Measurements from ENCODE around the gene NNMT. TPM values are rescaled to one million over a fixed set of nuclear protein-coding genes. Genes with fewer than 3 reads are reported as not detected.

NNMT gene
- total RNA-seq, 1 experiment from 2014 or later, result not detected

DNA sequence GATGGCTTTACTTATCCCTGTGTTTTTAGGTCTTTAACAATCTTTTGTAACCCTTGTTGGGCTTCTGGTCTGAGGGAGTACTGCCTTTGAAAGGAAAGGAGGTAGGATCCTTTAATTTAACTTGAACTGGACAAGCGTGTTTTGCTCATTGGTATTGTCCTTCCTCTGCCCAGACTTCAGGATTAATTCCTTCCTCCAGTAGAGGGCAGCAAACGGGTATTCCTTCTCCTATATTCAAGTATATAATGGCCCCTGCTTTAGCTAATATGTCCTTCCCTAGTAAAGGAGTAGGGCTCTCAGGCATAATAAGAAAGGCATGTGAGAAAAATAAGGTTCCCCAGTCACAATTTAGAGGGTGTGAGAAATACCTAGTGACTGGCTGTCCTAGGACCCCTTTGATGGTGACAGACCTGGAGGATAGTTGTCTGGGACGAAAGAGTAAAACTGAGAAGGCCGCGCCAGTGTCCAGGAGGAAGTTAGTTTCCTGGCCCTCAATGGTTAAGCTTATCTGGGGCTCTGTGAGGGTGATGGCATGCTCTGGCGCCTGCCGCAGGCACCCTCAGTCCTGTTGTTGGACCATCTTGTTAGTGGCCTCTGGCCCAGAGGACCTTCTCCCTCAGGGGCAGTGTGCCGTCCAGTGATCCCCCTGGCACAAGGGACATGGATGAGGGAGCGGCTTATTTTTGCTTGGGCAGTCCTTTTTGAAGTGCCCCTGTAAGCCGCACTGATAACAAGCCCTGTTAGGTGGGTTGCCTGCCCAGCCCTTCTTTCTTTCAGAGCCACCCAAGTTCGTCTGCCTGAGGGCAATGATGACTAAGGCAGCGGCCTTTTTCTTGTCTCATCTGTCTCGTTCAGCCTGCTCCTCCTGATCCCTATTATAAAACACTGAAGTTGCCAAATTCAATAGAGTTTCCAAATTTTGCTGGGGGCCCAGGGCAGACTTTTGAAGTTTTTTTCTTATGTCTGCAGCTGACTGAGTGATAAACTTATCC, 52.3 kb downstream of the NNMT start:
- no peaks in the 10 kb centered on the region for H3K27me3 ChIP-seq (ENCODE audit: insufficient read depth, low read length)
- H3K4me1 ChIP-seq (ENCODE audit: insufficient read depth, low read length), result no peaks in the 10 kb centered on the region
- TF ChIP-seq, protein P1, sequence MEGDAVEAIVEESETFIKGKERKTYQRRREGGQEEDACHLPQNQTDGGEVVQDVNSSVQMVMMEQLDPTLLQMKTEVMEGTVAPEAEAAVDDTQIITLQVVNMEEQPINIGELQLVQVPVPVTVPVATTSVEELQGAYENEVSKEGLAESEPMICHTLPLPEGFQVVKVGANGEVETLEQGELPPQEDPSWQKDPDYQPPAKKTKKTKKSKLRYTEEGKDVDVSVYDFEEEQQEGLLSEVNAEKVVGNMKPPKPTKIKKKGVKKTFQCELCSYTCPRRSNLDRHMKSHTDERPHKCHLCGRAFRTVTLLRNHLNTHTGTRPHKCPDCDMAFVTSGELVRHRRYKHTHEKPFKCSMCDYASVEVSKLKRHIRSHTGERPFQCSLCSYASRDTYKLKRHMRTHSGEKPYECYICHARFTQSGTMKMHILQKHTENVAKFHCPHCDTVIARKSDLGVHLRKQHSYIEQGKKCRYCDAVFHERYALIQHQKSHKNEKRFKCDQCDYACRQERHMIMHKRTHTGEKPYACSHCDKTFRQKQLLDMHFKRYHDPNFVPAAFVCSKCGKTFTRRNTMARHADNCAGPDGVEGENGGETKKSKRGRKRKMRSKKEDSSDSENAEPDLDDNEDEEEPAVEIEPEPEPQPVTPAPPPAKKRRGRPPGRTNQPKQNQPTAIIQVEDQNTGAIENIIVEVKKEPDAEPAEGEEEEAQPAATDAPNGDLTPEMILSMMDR (conservative IDR thresholded peaks at IDR 0.05), result peak; percentile 73
- no peaks in the 10 kb centered on the region for H3K23me2 ChIP-seq (ENCODE audit: insufficient read length, low read depth, low read length, poor library complexity, severe bottlenecking)
- no peak overlapping the region for H3K4ac ChIP-seq (ENCODE audit: low read depth, low read length)
- WGBS (ENCODE audit: extremely low coverage, insufficient read length, low lambda C conversion rate), result no CpG with 5 or more reads among the region's 13 CpGs
- H3K79me1 ChIP-seq (ENCODE audit: insufficient read depth, low read depth, low read length, poor library complexity, severe bottlenecking), result no peaks in the 10 kb centered on the region
- H2BK20ac ChIP-seq (ENCODE audit: low read depth, low read length, poor library complexity, severe bottlenecking), result no peak overlapping the region
- no peak overlapping the region for H2AK5ac ChIP-seq (ENCODE audit: insufficient read length, low read length)
- Mint-ChIP-seq H3K27ac (no peak overlapping the region; a peak in 1 of 7 replicates), H3K4me1 (peaks cover 4 to 6% of the 10 kb centered on the region in 2 experiments; a peak in 1 of 4 replicates), H3K4me3 (no peak overlapping the region), H3K9me3 (peaks cover 13 to 14% of the 10 kb centered on the region in 2 experiments), H3K27me3 (ENCODE audit: low read depth) (no peaks in the 10 kb centered on the region), H3K36me3 (ENCODE audit: insufficient read depth in 1 of 3, low read depth in 3 of 3) (peaks cover 3 to 12% (median 4%) of the 10 kb centered on the region in 3 experiments; a peak in 6 of 7 replicates)
- no peak overlapping the region for H3K27ac ChIP-seq (ENCODE audit: insufficient read length, low read depth, low read length)
- H2BK12ac ChIP-seq (ENCODE audit: insufficient read length, low read depth, low read length), result no peak overlapping the region
- H3K9me3 ChIP-seq (ENCODE audit: control insufficient read depth, low read depth, low read length), result no peaks in the 10 kb centered on the region
- H3K18ac ChIP-seq (ENCODE audit: insufficient read length, low read depth, low read length), result no peak overlapping the region
- H2BK120ac ChIP-seq (ENCODE audit: low read depth, low read length, poor library complexity, severe bottlenecking), result no peak overlapping the region
- no peak overlapping the region for H3K23ac ChIP-seq (ENCODE audit: insufficient read length, low read depth, low read length)
- no peak overlapping the region for H4K91ac ChIP-seq (ENCODE audit: insufficient read length, low read depth, low read length)
- H3K79me2 ChIP-seq (ENCODE audit: insufficient read depth, low read length), result no peaks in the 10 kb centered on the region
- H3K4me2 ChIP-seq (ENCODE audit: insufficient read depth, insufficient read length, low read length), result no peak overlapping the region
- no peaks in the 10 kb centered on the region for H4K20me1 ChIP-seq (ENCODE audit: control insufficient read depth, insufficient read depth, insufficient read length)
- peak; percentile 43 for DNase-seq
- no peak overlapping the region for H3K9ac ChIP-seq (ENCODE audit: extremely low read depth, insufficient read length, low read length)
- H2AFZ ChIP-seq (ENCODE audit: low read length), result no peak overlapping the region
- H4K8ac ChIP-seq (replicated peaks; ENCODE audit: insufficient read length, low read depth, low read length), result no peak overlapping the region
- H3T11ph ChIP-seq (ENCODE audit: low read length), result no peak overlapping the region
- no peak overlapping the region for H3K56ac ChIP-seq (ENCODE audit: insufficient read length, low read depth, low read length)
- H2BK5ac ChIP-seq (ENCODE audit: insufficient read length, low read length), result no peak overlapping the region
- H2BK15ac ChIP-seq (ENCODE audit: low read depth, low read length), result no peak overlapping the region
- no peak overlapping the region for H3K14ac ChIP-seq (ENCODE audit: insufficient read depth, low read length)
- no peak overlapping the region for H4K5ac ChIP-seq (ENCODE audit: insufficient read length, low read depth, low read length)
